Measurements from ENCODE around the gene WNT7A.

The WNT7A gene

GRCh38 chr3:13884851-13885703, 5.2 kb upstream of the WNT7A start:
- DNase-seq = peak; percentile 74

- no peak for DNase-seq
Measured at GRCh38 chr3:13883681-13884080, 3.8 kb upstream of the WNT7A start.

DNA sequence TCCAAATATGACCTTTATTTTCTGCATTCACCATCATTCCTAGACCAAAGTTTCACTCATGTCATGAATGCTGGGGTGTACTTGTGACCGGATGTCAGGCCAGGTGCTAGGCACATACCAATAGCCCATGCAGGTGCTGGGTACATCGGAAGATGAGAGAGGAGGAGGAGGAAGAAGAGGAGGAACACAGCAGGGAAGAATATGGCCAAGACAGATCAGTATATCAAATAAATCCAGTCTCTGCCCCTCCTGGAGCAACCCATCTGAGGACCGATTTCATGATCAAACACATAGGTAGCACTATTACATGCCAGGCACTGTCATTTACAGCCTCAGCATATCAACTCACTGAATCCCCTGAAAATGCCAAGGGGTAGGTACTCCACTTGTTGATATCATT, 3.0 kb upstream of the WNT7A start:
- no peak for DNase-seq

GRCh38 chr3:13881536-13882410, 1.9 kb upstream of the WNT7A start:
- no peak for DNase-seq

DNA sequence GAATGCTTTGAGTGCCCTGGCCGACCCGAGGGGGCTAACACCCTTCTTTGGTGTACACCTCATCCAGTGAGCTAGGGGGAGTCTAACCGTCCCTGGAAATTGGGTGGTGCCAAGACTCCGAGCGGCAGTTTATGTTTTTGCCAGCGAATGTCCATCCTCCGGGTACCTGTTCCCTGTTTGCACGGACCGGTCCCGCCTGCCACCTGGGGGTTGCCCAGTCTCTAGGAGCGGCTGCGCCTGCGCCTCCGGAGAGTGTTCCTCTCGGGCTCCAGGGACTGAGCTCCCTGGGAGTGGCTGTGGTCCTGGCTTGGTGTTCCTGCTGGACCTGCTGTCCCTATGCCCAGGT, 913 bp upstream of the WNT7A start:
- no peak for DNase-seq

DNA sequence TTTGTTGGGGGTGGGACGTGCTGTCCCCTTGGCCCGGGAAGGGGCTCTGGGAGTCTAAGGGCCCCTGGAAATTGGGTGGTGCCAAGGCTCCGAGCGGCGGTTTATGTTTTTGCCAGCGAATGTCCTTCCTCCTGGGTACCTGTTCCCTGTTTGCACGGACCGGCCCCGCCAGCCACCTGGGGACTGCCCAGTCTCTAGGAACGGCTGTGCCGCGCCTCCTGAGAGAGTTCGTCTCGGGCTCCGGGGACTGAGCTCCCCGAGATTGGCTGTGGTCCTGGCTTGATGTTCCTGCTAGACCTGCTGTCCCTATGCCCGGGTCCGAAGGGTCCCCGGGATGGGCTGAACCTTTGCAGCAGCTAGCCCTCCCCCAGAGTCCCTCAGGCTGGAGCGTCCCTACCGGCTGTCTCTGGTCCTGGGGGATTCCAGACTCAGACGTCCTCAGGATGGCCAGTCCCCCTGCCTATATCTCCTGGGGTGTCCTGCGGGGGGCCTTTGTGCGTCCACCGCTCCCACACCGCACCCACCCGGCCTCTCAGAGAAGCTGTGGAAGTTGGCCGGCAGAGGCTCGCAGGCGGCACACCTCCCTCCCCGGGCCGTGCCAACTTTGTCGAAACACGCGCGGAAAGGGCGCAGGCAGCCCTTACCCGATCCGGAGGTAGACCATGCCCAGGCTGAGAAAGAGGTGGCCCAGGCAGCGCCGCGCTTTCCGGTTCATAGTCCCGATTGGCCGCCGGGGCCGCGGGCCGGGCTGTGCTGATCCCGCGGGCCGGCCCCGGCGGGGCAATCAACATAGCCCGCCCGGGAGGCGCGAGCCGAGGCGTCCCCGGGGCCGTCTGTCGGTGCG, 547 bp downstream of the WNT7A start:
- peak; percentile 35 for DNase-seq

DNA sequence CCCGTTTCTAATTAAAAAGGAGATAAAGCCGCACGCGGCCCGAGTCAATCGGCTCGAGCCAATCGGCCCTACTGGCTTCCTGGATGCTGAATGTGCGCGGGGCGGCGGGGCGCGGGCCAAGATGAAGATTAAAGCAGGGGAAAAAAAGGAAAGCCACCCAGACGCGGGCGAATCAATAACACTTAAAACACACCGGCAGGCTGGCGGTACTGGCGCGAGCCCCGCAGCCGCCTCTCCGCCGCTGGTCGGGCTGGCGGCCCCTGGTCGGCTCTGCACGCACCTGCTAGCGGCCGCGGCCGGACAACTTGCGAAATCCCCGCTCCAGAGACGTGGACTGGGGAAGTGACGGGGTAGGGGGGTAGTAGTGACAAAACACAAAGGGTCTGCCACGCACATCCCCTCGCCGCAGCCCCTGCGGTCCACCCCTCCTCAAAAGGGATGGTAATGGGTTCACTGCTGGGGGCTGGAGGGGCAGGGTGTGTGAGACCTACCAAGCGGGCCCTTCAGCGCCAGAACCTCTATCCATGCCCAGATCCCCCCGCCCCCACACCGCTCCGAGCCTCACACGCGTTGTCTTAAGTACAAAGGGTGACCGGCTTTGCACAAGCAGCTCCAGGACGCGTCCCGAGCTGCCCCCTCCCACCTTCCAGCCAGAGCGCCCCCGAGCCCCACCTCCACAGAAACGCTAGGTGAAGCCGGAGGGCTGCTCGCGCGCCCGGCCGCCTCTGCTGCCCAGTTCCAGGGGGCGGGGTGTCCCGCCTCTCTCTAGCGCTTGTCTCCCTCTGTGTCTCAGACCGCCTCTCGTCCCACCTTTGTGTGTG, 1.4 kb downstream of the WNT7A start:
- peak; percentile 24 for DNase-seq

DNA sequence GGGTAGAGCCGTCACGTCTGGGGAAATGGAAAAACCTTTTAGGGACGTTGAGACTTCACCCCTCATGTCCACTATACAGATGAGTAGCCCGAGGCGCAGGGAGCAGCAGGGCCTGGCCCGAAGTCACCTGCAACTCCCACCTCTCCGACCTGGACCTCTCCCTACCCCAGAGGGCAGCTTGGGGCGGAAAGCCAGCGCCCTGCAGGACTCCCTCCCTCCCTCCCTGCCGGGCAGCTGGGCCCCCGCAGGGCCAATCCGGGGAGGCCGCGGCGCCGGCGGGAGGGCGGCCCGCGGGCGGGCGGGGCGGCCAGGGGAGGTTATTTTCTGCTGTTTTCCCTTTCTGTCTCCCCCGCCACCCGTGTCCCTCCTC, 2.0 kb downstream of the WNT7A start:
- DNase-seq = no peak

DNA sequence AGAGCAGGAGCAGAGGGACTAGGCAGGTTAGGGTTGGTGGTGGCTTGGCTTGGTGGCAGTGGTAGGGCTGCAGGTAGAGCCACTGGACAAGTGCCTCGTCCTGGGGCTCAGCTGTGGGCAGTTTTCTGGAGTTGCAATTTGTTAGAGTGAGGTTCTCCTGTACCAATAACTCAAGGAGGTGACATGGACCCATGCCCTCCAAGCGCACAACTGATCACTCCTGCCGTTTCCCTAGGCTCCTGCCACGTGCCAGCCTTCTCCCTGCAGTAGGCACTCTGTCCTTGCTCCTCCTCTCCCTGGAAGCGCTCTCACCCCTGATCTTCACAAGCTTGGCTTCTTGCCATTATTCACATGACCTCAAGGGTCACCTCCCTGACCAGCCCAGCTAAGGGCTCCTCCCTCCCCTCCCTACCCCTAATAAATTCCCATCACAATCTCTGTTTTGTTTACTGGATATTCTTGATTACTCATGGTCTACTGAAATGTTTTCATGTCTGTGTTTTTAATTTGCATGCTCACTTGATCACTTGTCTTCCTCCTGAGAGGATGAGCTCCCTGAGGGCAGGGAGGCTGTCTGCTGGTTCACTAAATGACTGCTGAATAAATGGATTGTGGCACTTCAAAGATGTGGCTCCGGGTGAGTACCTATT, 3.3 kb downstream of the WNT7A start:
- DNase-seq = no peak

GRCh38 chr3:13874891-13875290, 5.0 kb downstream of the WNT7A start:
- no peak for DNase-seq

DNA sequence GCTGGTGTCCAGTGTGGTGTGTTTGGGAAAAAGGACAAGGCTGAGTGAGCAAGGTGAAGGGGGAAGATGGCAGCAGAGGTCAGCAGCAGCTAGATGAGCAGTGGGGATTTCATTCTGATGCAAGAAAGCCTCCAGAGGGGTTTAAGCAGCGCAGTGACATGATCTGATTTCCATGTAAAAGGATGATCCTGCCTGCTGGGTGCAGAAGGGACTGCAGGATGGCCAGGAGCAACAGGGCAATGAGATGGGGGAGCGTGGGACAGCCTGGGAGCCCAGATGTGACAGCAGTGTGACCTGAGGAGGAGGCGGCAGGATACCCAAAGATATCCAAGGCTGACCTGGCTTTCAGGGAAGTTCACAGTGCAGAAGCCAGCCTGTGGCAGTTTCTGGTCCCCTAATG, 6.1 kb downstream of the WNT7A start:
- DNase-seq = no peak

DNA sequence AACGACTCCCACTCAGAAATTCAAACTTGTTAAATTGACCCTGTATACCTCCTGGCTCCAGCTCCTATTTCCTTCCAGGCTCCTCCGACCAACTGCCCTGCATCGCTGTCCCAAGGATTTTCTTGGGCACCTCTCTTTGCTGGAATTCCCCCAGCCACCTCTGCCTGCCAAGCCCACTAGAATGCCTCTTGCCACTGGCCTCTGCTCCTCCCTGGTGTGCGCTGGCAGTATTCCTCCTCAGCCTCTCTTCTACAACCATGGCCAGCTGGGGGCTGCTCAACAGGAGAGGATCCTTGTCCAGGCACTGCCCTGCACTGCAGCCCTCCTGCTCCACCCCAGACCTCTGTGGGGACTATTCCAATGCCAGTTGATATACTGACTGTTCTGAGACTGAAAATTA, 7.4 kb downstream of the WNT7A start:
- DNase-seq = no peak

DNA sequence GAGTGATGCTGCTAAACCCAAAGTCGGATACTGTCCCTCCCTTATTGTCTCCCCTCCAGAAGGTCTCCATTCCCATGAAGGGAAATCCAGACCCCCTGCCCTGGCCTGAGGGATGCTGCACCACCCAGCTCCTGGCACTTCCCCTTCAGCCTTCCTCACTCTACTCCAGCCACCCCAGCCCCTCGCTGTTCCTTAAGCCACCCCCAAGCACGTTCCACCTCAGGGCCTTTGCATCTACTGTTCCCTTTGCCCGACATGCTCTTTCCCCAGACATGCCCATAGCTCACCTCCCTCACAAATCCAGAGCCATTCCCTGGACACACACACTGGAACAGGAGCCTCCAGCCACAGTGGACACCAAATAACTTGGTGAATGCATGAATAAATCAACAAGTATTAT, 8.1 kb downstream of the WNT7A start:
- no peak for DNase-seq

- no peak for DNase-seq
Measured at GRCh38 chr3:13870902-13871301, 9.0 kb downstream of the WNT7A start.

GRCh38 chr3:13869761-13870343, 10.0 kb downstream of the WNT7A start:
- no peak for DNase-seq

GRCh38 chr3:13868844-13869724, 10.8 kb downstream of the WNT7A start:
- no peak for DNase-seq

- DNase-seq = no peak
Measured at GRCh38 chr3:13867732-13868131, 12.1 kb downstream of the WNT7A start.

DNA sequence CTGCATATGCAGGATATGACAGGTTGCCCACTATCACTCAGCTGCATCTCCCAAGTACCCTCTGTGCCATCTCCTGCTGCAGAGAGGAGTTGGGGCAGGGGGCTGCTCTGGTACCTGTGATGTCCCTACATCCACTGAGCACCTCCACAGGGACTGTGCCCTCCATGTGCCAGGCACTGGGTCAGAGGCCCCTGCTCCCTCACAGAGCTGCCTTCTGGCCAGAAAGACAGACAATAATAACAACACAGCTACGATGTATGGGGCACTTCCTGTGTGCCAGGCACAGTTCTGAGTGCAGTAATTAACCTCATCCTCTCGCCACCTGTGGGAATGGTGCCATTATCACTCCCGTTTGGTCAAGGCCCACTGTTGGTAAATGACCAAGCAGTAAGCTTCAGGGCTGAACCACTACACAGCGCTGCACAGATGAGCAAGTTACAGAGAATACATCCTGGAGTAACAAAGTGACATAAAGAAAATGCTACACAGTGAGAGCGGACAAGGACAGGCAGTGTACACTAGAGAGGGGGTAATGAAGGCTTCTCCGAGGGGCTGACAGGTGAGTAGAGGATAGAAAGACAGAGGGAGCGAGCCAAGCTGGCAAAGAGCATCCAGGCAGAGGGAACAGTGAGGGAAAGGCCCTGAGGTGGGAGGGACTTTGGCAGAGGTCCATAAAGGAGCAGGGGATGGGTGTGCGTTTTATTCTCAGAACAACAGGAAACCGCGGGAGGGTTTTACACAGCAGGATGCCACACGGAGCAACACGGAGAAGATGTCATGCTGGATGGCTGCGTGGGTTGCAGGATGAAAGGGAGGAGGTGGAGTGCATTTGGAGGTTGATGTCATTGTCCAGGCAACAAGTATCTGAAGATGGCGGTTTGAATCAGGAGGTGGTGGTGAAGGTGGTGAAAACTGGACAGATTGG, 13.6 kb downstream of the WNT7A start:
- DNase-seq = peak; percentile 75

DNA sequence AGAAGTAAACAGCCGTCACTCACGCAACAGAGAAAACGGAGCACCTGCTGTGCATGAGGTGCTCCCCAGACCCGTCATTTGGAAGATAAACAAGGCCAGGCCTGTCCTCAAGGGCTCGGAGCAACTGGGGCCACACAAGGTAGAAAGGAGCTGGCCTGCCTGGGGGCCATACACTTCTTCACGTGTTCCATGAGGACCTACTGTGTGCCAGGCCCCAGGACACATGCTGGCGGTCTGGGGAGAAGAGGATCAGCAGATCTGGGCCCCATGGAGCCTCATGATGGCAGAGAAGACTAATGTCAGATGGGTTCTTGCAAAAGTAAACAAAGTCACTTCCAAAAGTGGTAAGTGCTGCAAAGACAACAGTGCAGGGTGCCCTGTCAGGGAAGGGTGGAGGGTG, 14.3 kb downstream of the WNT7A start:
- no peak for DNase-seq
